Ovary (tissue), 3 donors: ENCODE data around the gene PPP1R13B.

ENCODE experiments used
- CTCF ChIP-seq, 3 donors: fragments of 450-650 bp in 2 of 3; fragments of 200-600 bp in 1 of 3; IDR thresholded peaks; one replicate each; pipeline versions ENCODE4 v1.5.1 to v1.8.0; 2016 to 2022; ENCODE audit warnings: antibody characterized with exemption in 3 of 3, mild to moderate bottlenecking in 1 of 3
- POLR2A ChIP-seq: fragments of 450-650 bp; IDR thresholded peaks from one replicate; pipeline ENCODE4 v1.6.1; 2017; ENCODE audit warnings: antibody characterized with exemption, mild to moderate bottlenecking, moderate library complexity
- donor health status: DM: no; HTN: no; CAD: no.

GRCh38 chr14:103859416-103860202 is 12.2 kb upstream of the PPP1R13B start:
- TF ChIP-seq CTCF (IDR thresholded peaks at IDR 0.05) (no peak), POLR2A (no peak)
